Muscle of arm (tissue), 14 donors: ENCODE results near the gene CRACDL. TPM values are rescaled to one million over a fixed set of nuclear protein-coding genes. Genes with fewer than 3 reads are reported as not detected.

Experiments
- DNase-seq: peaks from one replicate; pipeline ENCODE4 v3.0.0-alpha.2; 2013
- long read RNA-seq, 11 donors: transcript quantifications; one replicate each; lab custom pipeline, GENCODE V29; 2026
- polyA plus RNA-seq, 12 donors: library from polyadenylated mRNA; unstranded; fragments of 120-200 nt; gene quantifications; one replicate each; pipeline ENCODE4 v1.2.1, GENCODE V29; 2013; ENCODE audit not compliant: insufficient read length in 12 of 12

The CRACDL gene, protein sequence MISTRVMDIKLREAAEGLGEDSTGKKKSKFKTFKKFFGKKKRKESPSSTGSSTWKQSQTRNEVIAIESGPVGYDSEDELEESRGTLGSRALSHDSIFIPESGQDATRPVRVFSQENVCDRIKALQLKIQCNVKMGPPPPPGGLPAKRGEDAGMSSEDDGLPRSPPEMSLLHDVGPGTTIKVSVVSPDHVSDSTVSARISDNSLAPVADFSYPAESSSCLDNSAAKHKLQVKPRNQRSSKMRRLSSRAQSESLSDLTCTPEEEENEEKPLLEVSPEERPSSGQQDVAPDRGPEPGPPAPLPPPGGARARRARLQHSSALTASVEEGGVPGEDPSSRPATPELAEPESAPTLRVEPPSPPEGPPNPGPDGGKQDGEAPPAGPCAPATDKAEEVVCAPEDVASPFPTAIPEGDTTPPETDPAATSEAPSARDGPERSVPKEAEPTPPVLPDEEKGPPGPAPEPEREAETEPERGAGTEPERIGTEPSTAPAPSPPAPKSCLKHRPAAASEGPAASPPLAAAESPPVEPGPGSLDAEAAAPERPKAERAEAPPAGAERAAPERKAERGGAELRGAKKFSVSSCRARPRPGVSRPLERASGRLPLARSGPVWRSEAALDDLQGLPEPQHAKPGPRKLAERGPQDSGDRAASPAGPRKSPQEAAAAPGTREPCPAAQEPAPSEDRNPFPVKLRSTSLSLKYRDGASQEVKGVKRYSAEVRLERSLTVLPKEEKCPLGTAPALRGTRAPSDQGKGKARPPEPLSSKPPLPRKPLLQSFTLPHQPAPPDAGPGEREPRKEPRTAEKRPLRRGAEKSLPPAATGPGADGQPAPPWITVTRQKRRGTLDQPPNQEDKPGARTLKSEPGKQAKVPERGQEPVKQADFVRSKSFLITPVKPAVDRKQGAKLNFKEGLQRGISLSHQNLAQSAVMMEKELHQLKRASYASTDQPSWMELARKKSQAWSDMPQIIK
- polyA plus RNA-seq = 1 to 10 TPM in 10 of 12 donors, under 1 TPM in 1, not detected in 1; 0.92 to 9.8 (median 1.8) TPM
- long read RNA-seq, donor 1 = 0 reads
- long read RNA-seq, donor 2, partial matches to known transcripts = 0 of 1 reads
- long read RNA-seq, donor 2, other reads (novel, unspliced or antisense) = 0 of 1 reads
- long read RNA-seq, donor 3 = 0 reads
- long read RNA-seq, donor 4 = 0 reads
- long read RNA-seq, donor 5 = 0 reads
- long read RNA-seq, donor 6 = 0 reads
- long read RNA-seq, donor 7 = 0 reads
- long read RNA-seq, donor 8 = 0 reads
- long read RNA-seq, donor 9, partial matches to known transcripts = 0 of 1 reads
- long read RNA-seq, donor 9, other reads (novel, unspliced or antisense) = 0 of 1 reads
- long read RNA-seq, donor 10 = 0 reads
- long read RNA-seq, donor 11 = 0 reads

- no peak for DNase-seq
These were observed at the start of gene CRACDL for GRCh38 chr2:98935777-98936352. TSS of gene CRACDL (minus strand) at chr2:98936225. CDS start at chr2:98846800, 89,425 bp downstream.

DNA sequence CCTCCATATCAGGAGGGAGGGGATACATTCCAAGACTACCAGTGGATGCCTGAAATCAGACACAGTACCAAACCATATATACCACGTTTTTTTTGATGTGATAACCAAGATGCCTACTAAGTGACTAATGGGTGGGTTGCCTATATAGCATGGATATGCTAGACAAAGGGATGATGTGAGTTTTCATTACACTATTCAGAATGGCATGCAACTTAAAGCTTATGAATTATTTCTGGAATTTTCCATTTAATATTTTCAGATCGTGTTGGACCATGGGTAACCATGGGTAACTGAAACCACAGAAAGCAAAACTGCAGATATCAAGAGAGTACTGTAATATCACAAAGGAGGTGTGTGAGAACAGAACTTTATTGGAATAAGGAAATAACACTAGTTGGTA, 39.6 kb upstream of the CRACDL start:
- no peak for DNase-seq

GRCh38 chr2:98972582-98973167, 36.6 kb upstream of the CRACDL start:
- no peak for DNase-seq

GRCh38 chr2:98959810-98960507, 23.9 kb upstream of the CRACDL start:
- DNase-seq = no peak

DNA sequence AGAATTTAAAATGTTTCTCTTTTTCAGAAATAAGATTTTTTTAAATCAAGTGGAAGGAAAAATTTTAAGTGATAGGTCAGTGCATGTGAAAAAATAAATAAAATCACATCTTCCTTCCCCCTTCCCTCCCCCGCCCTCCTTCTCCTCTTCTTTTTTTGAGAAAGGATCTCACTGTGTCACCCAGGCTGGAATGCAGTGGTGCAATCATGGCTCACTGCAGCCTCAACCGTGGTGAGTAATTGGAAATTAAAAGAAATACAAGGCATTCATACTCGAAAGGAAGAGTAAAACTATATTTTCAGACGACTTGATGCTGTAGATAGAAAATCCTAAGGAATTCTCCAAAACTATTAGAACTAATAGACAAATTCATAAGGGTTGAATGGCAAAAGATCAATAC, 16.9 kb upstream of the CRACDL start:
- DNase-seq = no peak

DNA sequence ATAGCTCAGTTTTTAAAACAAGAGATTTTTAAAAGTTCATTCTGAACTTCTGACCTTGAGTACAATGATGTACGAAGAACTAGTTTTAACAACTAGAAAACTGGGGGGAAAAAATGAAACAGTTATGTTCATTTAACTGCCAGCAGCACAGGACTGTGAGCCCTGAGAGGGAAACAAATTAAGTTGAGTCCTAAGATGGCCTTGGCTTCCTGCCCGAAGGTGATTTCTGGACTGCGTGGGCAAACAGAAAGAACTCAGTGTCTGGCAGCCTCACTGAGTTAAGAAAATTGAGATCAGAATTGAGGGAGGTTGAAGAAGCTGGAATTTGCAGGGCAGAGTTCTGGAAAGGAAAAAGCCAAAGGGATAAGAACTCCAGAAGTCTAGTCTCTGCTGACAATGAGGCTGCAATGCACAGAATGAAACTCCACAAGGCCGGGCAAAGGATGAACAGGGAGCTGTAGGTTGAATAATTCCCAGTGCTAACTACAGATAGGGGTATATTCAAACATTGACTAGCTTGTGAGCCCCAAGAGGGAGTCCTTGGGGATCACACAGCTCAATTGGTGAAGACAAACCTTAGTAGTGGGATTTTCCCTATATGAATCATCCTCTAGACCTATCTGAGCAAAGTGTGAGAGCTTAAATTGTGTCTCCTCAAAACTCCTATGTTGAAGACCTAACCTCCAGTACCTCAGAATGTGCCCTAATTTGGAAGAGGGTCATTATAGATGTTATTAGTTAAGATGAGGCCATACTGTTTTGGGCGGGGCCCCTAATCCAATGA, 13.1 kb upstream of the CRACDL start:
- DNase-seq = no peak

DNA sequence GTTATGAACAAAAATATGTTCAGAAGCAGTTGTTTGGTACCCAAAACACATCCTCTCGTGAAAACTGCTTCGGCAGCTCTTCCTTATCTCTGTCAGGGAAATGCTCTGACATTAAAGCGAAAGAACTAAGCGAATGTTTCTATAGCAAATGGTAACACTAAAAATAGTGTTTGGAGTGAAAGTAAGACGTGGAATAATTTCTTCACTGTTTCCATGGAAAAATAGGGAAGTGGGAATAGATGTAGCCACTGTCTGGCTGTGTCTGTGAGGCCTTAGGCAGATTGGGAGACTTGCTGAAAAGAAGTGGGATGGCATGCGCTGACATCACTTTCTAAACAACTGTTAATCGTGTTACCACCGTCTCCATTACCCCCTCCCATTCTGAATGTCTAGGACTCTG, 11.5 kb upstream of the CRACDL start:
- no peak for DNase-seq

DNA sequence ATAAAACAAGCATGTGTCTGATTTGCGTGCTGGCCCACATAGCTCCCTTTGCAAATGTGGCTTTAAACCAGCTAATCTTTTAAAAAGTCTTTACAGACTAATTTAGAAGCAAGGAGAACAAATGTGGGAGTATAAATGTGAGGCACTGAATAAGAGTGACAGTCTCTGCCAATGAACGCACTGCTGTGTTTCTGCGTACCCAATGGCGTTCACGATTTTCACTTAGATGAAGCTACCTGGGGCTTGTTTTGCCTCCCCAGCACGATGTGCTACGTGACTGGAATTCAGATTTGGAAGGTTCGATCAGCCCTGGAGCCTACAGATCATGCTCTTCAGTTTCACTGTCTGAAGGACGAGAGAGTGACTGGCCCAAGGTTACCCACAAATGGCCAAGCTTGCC, 10.8 kb upstream of the CRACDL start:
- no peak for DNase-seq

DNA sequence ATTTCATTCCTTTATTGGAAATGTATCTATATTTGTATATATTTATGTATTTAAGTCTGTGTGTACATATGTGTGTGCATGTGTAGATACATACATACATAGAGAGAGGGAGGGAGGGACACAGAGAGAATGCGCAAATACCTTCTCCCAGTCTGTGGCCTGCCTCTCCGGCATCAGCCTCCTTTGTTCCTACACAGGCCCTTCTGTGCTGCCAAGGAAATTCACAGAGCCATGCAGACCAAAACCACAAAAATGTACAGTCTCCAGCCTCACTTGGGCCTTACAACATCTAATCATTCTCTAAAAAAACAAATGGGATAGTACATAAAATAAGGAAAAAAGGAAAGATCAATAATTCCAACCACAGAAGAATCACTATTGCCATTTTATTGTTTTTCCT, 8.8 kb upstream of the CRACDL start:
- DNase-seq = no peak

DNA sequence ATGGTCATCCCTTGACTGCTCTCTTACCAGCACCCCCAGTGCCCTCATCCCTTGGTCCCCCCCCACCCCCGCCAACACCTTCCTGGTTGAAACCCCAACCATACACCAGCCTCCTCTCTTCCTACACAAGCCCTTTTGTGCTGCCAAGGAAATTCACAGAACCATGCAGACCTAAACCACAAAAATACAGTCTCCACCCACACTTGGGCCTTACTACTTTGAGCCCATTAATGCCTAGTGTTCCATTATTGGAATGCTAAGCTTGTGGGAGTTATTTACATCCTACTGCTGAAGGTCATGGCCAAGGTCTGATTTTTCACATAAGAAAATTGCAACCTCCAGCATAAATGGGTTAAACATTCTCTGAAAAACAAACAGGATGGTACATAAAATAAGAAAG, 4.1 kb upstream of the CRACDL start:
- no peak for DNase-seq

GRCh38 chr2:98937906-98938305, 1.9 kb upstream of the CRACDL start:
- no peak for DNase-seq

GRCh38 chr2:98936353-98937351, 627 bp upstream of the CRACDL start:
- no peak for DNase-seq

DNA sequence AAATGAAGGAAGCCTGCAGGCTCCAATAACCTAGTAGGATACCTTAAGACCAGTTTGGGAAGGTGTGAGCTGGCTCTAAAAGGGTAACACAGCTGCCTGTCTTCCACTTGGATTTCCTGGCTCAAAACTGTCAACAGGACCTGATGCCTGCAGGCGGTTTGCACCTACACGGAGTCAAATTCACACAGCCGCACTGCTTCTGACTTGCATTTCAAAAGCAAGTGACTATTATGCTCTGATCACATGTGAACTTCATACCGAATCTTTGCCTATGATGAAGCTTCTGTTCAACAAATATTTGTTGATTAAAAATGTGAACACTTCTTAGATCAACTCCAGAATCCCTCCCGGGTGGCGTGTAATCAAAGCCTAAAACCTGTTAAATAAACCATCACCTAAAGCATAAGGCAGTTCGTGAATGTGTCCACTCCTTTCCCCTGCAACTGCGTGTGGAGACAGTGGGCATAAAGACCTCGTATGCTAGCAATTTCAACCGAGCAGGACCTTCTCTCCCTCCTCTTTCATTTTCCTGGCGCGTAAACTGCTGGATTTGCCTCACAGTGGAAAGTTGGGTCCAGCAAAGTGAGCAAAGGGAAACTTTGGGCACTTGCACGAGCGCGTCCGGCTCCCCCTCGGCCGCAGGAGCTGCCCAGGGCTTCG, 784 bp downstream of the CRACDL start:
- DNase-seq = peak; percentile 58

DNA sequence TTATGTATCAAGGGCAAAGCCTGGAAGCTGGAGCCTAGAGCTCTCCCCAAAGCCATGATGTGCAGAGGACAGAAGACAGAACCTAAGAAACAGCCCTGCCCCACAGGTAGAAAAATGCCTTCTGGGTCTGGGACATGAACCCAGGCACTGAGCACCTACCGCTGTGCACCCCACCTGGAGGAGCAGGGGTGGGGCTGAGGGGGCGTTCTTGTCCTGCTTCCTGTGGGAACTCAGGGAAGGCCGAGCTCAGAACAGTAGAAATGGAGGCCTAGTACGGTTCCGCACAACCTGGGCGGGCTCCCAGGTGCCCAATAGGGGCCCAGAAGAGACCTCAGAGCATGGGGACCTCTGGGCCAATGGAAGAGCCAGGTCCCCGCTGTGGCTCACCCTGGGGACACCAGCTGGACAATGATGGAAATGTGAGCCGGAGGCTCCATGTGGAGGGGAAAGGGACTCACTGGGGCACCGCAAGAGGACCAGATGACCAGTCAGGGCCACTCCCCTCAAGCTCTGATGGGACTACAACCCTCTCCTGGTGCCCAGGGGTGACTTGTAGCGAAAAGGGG, 3.2 kb downstream of the CRACDL start:
- no peak for DNase-seq

GRCh38 chr2:98932164-98932563, 3.9 kb downstream of the CRACDL start:
- DNase-seq = no peak

DNA sequence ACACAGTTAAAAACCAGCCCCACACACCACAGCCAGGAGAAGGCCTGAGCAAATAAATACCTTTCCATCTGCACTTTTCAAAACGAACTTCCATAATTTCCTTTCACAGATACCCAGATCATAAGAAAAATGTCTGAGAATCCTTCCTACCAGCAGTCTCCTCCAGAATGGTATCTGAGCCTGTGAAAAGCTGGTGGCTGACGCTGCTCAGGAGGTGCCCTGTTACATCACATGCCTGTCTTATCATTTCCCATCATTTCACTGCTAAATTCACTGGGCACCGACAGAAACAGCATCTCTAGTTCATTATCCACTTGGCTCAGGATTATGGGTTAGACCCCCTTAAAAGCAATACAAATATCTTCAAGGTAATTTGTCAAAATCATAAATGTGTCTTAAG, 4.4 kb downstream of the CRACDL start:
- no peak for DNase-seq

GRCh38 chr2:98929920-98930319, 6.1 kb downstream of the CRACDL start:
- no peak for DNase-seq
